HG03064 (cell line): ENCODE measurements around the gene OR2T10.
A peak's percentile ranks its signal among the peaks of the same experiment; 100 is the strongest.
"Not testable (repeated sequence)": the region's sequence is repeated elsewhere in the genome, so short reads cannot be mapped to it uniquely, and the experiment has no call there.

Experiments
- ATAC-seq: cut with Tn5 transposase; IDR thresholded peaks from one replicate; pipeline ENCODE4 v1.9.1; 2021; ENCODE audit warnings: low read depth; ENCODE audit not compliant: unreplicated experiment

OR2T10 gene

DNA sequence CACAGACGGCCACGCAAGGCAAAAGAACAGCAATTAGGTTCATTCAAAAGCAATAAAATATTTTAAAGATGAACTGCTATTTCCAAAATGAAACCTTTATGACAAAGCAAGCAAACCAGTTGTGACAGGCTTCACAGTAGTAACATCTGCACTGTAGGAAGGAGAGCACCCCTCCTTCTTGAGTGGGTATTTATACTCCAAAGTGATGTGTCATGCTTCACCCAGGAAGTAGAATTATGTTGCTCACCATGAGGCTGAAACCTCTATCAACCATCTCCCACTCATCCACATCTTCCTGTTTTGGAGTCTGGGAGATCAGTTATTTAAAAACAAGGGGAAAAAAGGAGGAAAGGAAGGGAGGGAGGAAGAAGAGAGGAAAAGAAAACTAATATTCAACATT is 885 bp downstream of the OR2T10 start:
- ATAC-seq = no peak

DNA sequence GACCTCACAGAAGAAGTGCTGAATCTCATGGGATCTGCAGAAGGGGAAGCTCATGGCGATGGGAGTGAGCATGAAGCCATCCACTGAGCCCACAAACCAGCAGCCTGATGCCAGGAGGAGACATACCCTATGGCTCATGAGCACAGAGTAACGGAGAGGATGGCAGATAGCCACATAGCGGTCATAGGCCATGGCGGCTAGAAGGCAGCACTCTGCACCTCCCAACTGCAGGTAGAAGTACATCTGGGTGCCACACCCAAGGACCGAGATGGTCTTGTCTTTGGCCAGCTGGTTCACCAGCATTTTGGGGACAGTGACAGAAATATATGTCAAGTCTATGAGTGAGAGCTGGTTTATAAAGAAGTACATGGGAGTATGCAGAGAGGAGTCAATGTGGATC is 4.3 kb downstream of the OR2T10 start:
- ATAC-seq = no peak

DNA sequence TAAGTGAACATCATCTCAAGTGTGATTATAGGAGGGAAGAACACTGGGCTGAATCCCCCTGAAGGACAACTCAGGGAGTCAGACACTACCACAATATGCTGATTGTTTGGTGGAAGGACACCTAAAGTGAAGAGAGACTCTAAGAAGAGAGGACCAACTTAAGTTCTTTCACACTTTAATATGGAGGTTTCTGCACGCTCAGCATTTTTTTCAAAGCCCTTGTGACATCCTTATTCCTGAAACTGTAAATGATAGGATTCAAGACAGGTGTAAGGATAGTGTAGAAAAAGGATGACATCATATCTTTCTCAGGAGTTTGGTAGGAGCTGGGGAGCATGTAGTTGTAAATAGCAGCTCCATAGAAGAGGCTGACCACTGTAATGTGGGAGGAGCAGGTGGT is 4.8 kb downstream of the OR2T10 start:
- no peak for ATAC-seq

DNA sequence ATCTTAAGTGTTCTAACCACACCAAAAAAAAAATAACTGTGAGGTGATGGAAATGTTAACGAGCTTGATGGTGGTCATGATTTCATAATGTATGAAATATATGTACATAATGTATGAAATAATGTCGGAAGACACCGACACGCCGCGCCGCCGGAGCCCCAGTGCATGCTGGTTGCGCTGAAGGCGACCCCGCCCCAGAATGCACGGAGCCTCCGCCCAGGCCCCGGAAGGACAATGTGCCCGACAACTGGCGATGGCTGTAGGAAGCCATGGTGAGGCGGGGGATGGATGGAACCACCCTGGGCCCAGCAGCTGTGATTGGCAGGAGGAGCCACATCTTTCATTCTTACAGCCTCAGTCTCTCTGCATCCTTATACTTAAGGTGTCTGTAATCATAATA is 7.4 kb downstream of the OR2T10 start:
- no peak for ATAC-seq

DNA sequence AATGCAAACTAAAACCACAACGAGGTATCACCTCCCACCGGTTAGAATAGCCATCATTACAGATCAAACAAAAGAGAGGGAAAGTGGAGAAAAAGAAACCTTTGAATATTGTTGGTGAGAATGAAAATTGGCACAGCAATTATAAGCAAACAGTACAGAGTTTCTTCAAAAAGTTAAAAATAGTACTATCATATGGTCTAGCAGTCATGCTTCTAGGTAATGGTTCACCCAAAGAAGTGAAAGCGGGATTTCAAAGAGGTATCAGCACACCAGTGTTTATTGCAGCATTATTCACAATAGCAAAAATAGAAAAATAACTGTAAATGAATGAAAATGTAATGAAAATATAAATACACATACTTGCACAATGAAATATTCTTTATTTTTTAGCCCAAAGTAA is 8.2 kb downstream of the OR2T10 start:
- no peak for ATAC-seq

DNA sequence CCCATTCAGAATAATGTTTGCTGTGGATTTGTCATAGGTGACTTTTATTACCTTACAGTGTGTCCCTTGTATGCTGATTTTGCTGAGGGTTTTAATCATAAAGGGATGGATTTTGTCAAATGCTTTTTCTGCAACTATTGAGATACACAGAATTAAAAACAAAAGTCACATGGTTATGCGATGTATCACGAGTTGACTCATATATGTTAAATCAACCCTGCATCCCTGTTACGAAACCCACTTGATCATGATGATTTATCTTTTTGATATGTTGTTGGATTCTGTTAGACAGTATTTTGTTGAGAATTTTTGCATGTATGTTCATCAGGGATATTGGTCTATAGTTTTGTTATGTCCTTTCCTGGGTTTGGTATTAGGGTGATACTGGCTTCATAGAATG is 12.2 kb downstream of the OR2T10 start:
- no peak for ATAC-seq

DNA sequence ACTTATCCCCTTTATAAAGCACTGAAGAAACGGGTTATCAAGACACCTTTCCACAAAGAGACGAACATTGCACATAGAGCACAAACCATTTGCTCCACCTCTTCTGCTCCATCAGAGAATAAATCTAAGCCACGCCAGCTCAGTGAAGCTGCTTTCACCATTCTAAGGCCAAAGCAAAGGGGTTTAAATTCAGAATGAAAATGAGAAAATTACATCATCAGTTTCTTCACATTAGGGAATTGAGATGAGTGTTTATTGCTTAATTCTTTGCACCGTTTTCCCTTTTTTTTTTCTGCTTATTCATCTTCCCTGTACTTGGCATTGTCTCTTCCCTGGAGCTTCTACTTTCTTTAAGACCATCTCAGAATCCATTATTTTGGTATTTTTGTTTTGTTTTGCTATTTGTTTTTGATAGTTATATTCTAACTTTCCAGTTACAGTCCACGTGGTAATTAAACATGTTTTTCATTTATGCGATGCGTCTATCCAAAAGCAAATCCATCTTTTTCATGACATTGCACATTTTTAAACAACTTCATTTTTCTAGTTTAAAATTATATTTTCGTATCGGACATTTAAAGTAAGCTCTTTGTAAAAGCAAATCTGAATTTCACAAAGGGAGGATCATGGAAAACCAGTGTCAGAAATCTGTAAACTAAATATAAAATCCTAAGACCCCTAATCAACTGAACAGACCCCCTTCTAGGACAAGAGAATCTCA is 21.1 kb downstream of the OR2T10 start:
- no peak for ATAC-seq

DNA sequence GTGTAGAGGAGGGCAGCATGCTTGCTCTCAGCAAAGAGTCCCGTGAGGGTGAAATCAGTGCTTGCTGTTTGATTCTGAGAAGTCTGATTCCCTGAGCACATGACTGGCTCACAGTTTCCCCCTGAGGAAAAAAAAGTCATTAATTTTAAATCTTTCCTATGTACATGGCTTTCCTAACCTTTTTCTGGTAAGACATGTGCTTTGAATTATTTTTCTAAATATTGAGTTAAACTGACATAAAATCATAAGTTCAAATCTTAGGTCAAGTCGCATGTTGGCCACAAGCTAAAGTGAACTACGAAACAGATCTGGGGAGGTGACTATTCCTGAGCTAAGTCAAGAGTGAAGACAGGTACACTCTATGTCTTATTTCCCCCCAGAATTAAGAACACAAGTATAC is 22.8 kb downstream of the OR2T10 start, which contains the start of gene OR2T34:
Gene OR2T34 (minus strand): TSS at position 101 of the 400 bp plus-strand sequence. CDS start 0 bp downstream, at position 101.
- ATAC-seq = not testable (repeated sequence)

DNA sequence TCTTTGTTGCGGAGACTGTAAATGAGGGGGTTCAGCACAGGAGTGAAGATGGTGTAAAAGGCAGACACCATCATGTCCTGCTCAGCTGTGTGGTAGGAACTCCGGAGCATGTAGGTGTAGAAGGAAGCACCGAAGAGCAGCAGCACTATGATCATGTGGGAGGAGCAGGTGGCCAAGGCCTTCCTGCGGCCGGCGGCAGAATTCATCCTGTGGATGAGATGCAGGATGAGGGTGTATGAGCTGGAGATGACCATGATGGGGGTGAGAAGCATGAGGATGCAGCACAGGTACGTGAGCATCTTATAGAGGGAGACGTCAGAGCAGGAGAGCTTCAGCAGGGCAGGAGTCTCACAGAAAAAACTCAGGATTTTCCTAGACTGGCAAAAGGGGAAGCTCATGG is 23.6 kb downstream of the OR2T10 start:
- ATAC-seq = not testable (repeated sequence)

DNA sequence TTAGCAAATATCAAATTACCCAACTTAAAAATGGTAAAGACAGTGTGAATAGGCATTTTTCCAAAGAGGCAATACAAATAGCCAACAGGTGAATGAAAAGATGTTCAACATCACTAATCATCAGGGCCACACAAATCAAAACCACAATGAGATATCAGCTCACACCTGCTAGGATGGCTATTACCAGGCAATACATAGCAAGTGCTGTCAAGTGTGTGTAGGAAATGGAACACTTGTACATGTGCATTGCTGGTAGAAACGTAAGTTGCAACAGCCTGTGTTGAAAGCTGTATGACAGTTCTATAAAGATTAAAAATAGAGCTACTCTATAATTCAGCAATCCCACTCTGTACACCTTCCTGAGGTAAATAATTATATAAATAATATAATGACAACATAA is 25.5 kb downstream of the OR2T10 start:
- ATAC-seq = peak; percentile 92

DNA sequence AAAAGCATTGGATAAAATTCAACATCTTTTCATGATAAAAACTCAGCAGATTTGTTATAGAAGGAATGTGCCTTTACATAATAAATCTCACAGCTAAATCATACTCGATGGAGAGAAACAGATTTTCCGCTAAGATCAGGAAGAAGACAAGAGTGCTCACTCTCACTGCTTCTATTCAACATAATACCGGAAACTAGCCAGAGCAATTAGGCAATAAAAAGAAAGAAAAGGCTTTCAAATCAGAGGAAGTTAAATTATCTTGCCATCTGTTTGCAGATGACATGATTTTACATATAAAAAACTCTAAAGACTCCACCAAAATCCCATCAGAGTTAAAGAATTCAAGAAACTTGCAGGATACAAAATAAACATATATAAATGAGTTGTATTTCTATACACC is 26.7 kb downstream of the OR2T10 start:
- ATAC-seq = not testable (repeated sequence)

DNA sequence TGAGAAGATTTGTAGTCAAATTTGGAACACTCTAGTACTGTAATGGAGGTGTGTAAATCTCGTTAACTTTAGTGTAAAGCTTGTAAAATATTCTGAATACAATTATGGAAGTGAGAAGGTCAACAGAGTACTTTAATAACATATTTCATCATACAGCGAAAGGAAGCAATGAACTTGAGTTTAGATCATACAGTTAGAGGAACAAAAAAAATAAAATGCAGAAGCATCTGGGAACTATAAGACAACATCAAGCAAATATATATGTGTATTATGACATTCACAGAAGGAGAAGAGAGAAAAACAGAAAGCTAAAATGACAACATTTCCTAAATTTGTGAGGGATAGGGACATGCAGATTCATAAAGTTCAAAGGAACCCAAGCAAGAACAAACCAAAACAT is 28.5 kb downstream of the OR2T10 start:
- ATAC-seq = not testable (repeated sequence)

DNA sequence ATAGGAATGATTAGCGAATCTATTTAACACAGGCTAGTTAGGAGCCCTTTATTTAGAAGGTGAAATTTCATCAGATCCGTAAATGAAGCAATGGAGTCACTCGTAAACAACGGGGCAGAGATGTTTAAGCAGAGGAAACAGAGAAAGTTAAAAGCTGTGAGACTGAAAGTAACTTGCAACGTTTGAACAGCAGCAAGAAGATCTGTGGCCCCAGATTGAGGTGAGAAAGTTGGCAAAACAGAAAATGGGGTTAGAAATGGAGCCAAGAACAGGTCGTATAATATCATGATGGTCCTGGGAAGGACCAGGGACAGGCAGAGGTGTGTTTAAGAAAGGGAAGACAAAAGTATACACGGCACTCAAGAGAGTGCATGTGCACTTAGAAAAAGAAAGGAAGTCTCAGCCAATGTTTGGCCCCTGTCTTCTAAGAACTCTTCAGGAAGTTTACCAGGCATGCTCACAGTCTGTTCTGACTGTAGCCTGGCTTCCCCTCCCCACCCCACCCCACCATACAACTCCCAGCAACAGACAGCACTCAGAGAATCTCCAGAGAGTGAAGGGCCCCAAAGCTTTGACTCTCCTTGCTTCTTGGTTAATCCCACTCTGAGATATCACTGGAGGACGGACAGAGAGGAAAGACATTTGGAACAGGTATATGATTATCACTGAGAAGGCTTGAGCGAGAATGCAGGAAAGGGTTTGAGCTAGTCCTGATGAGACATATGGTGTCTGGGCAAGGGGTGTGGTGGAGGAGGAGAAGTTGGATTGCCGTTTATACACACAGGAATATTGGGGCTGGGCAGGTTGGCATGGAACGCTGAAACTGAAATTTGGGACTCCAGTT is 31.7 kb downstream of the OR2T10 start:
- peak; percentile 88 for ATAC-seq

DNA sequence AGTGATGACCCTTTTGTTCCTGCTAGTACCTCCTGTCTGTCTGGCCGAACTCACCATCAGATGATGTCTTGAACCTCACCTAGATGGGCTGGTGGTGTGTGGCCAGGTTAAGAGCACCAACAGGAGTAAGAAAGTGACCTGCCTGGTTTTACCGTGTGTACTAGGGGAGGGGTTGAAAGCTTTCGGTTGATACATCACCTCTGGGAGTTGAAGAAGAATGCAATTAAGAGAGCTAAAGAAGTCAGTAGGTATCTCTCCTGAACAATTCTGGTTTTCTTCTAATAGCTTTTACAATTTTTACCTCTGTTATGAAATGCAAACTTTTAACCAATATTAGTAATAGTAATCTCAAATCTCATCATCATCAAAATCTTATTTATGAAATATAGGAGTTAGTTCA is 34.8 kb downstream of the OR2T10 start, which contains the start of gene OR2T29:
Gene OR2T29 (minus strand): TSS at position 101 of the 400 bp plus-strand sequence. CDS start 3,281 bp downstream, outside the sequence.
- ATAC-seq = not testable (repeated sequence)

DNA sequence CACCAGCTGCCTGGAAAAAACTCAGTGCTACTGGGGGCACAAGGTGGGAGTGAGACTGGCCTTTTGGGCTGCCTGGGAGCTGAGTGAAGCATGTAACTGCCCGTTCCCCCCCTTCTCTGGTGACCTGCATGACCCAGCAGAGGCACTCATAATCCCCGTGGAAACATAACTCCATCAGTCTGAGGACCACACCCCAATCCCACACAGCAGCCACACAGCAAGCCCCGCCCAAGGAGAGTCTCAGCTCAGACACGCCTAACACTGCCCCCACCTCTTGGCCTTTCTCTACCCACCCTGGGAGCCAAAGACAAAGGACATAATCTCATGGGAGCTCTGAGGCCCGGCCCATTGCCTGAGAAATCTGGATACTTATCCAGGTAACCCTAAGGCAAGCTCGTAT is 46.5 kb downstream of the OR2T10 start:
- not testable (repeated sequence) for ATAC-seq

DNA sequence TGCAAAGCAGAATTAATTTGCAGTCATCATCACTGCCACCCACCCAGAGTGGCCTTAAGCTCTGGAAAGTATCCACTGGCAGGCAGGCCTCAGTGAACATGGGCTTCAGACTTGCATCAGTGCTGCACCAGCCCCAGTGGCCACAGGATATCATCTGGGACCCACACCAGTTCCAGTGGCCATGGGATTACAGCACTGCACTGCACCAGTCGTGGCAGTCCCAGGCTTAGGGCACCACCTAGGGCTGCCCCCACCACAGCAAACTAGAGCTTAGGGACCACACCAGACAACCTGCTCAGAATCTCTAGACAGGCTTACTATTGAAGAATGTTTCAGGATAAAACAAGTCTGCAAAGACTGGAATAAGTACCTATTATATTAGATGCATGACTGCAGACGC is 50.1 kb downstream of the OR2T10 start:
- ATAC-seq = not testable (repeated sequence)
